CD14-positive monocyte (primary cell): Measurements from ENCODE around the gene RALGDS. TPM values are rescaled to one million over a fixed set of nuclear protein-coding genes. Genes with fewer than 3 reads are reported as not detected.
A peak's percentile ranks its signal among the peaks of the same experiment; 100 is the strongest.

ENCODE experiments used
- DNase-seq, 3 donors: peaks; one replicate each; pipeline ENCODE4 v3.0.0-alpha.2; 2011 to 2022
- H2AFZ ChIP-seq: 2 replicates; pipeline ENCODE4 v1.6.0; 2012; ENCODE audit warnings: mild to moderate bottlenecking, low read depth, low read length, inconsistent platforms; ENCODE audit not compliant: insufficient read depth, poor library complexity, severe bottlenecking
- H3K27ac ChIP-seq, 2 donors: 1 replicate in 1 of 2; 2 replicates in 1 of 2; pipeline ENCODE4 v1.5.1; 2012 to 2013; ENCODE audit warnings: low read length in 2 of 2, control low read depth in 1 of 2, inconsistent platforms in 1 of 2, low read depth in 1 of 2, mild to moderate bottlenecking in 1 of 2
- H3K27me3 ChIP-seq, 2 donors: one replicate each; pipeline versions ENCODE4 v1.6.0 to v1.6.1; 2011 to 2013; ENCODE audit warnings: low read length in 2 of 2; ENCODE audit not compliant: control insufficient read depth in 2 of 2, insufficient read depth in 2 of 2
- H3K36me3 ChIP-seq, 2 donors: replicated peaks in 1 of 2; 1 replicate in 1 of 2; 2 replicates in 1 of 2; pipeline versions ENCODE4 v1.5.1 to v1.6.1; 2012 to 2013; ENCODE audit warnings: low read length in 2 of 2, control low read depth in 1 of 2, inconsistent platforms in 1 of 2, mild to moderate bottlenecking in 1 of 2; ENCODE audit not compliant: insufficient read depth in 2 of 2, control insufficient read depth in 1 of 2
- H3K4me1 ChIP-seq, 2 donors: 1 replicate in 1 of 2; 2 replicates in 1 of 2; pipeline versions ENCODE4 v1.5.1 to v1.6.1; 2012 to 2013; ENCODE audit warnings: low read length in 2 of 2, control low read depth in 1 of 2, inconsistent platforms in 1 of 2, mild to moderate bottlenecking in 1 of 2, moderate library complexity in 1 of 2; ENCODE audit not compliant: insufficient read depth in 2 of 2, control insufficient read depth in 1 of 2
- H3K4me2 ChIP-seq: replicated peaks from 2 replicates; pipeline ENCODE3; 2012; ENCODE audit warnings: low read length, moderate library complexity, mild to moderate bottlenecking; ENCODE audit not compliant: poor library complexity, severe bottlenecking; ENCODE audit errors: extremely low read depth
- H3K4me3 ChIP-seq, 3 experiments: fragments of 200-600 bp in 1 of 3; sonication (generic) in 1 of 3; replicated peaks in 1 of 3; 1 replicate in 2 of 3; 2 replicates in 1 of 3; pipeline ENCODE4 v1.5.1; 2011 to 2013; ENCODE audit warnings: low read length in 3 of 3, mild to moderate bottlenecking in 3 of 3, control low read depth in 2 of 3, low read depth in 2 of 3, inconsistent platforms in 1 of 3, moderate library complexity in 1 of 3
- H3K79me2 ChIP-seq: 2 replicates; pipeline ENCODE4 v1.6.0; 2012; ENCODE audit warnings: mild to moderate bottlenecking, control low read depth, inconsistent platforms, low read length, moderate library complexity; ENCODE audit not compliant: insufficient read depth
- H3K9ac ChIP-seq: 2 replicates; pipeline ENCODE4 v1.6.0; 2017; ENCODE audit warnings: low read length, mild to moderate bottlenecking; ENCODE audit not compliant: insufficient read depth, poor library complexity, severe bottlenecking
- H3K9me3 ChIP-seq, 2 donors: replicated peaks in 1 of 2; 1 replicate in 1 of 2; 2 replicates in 1 of 2; pipeline versions ENCODE4 v1.5.1 to v1.6.1; 2012 to 2013; ENCODE audit warnings: low read length in 2 of 2, control low read depth in 1 of 2; ENCODE audit not compliant: control insufficient read depth in 1 of 2, insufficient read depth in 1 of 2
- H4K20me1 ChIP-seq: 2 replicates; pipeline ENCODE4 v1.6.0; 2012; ENCODE audit warnings: mild to moderate bottlenecking, low read length, control low read depth, moderate library complexity; ENCODE audit not compliant: insufficient read depth
- H3K27ac Mint-ChIP-seq, 7 donors: one replicate each; pipeline ENCODE4 v1.8.0; 2020; ENCODE audit warnings: mild to moderate bottlenecking in 7 of 7, mixed read lengths in 7 of 7, moderate library complexity in 6 of 7, inconsistent platforms in 2 of 7
- H3K27me3 Mint-ChIP-seq, 3 donors: one replicate each; pipeline ENCODE4 v1.8.0; 2021 to 2022; ENCODE audit warnings: low read depth in 3 of 3, mild to moderate bottlenecking in 3 of 3, mixed read lengths in 3 of 3, moderate library complexity in 3 of 3, inconsistent platforms in 1 of 3
- H3K36me3 Mint-ChIP-seq, 2 donors: one replicate each; pipeline ENCODE4 v1.8.0; 2020; ENCODE audit warnings: mixed read lengths in 2 of 2, inconsistent platforms in 1 of 2, mild to moderate bottlenecking in 1 of 2
- H3K4me1 Mint-ChIP-seq: one replicate; pipeline ENCODE4 v1.8.0; 2020; ENCODE audit warnings: mild to moderate bottlenecking, mixed read lengths
- H3K4me3 Mint-ChIP-seq, 2 donors: one replicate each; pipeline ENCODE4 v1.8.0; 2020; ENCODE audit warnings: mild to moderate bottlenecking in 2 of 2, mixed read lengths in 2 of 2, moderate library complexity in 1 of 2
- H3K9me3 Mint-ChIP-seq, 7 donors: one replicate each; pipeline ENCODE4 v1.8.0; 2020 to 2022; ENCODE audit warnings: mixed read lengths in 7 of 7, mild to moderate bottlenecking in 6 of 7, moderate library complexity in 6 of 7, inconsistent platforms in 2 of 7
- CTCF ChIP-seq: fragments of 200-600 bp; IDR thresholded peaks from one replicate; pipeline ENCODE4 v1.8.0; 2022; ENCODE audit warnings: antibody characterized with exemption, mild to moderate bottlenecking
- WGBS: methylation state at CpG from one replicate; pipeline ENCODE4 v1.1.5; 2013; ENCODE audit warnings: missing lambda C conversion rate; ENCODE audit not compliant: insufficient coverage; 5-methylcytosine and 5-hydroxymethylcytosine counted together
- intact Hi-C, 2 donors: fragments of 100-400 bp; cut with micrococcal nuclease; formaldehyde crosslinking; loops; one replicate each; pipeline versions ENCODE4 v1.15.0 to v1.15.1; 2023
- polyA plus RNA-seq, 3 donors: library from polyadenylated mRNA; depleted of rRNA in 1 of 3; unstranded in 2 of 3; stranded (reverse) in 1 of 3; fragments of 300-500 nt in 2 of 3; fragments of >200 nt in 1 of 3; fragmentation: Illumina TruSeq in 2 of 3; gene quantifications; 1 replicate in 2 of 3; 2 replicates in 1 of 3; pipeline ENCODE4 v1.2.3, GENCODE V29; 2012 to 2021

Gene RALGDS
- polyA plus RNA-seq, 3 donors, result 3.5 to 63.8 (median 4.2) TPM

GRCh38 chr9:133128152-133128551, 7.1 kb upstream of the RALGDS start:
- Histone ChIP-seq H4K20me1 (peaks cover 8% of the 10 kb centered on the region), H3K27me3 (no peaks in the 10 kb centered on the region), H2AFZ (no peak overlapping the region), H3K4me2 (no peak overlapping the region), H3K27ac (no peak overlapping the region), H3K4me1 (peaks cover 36 to 38% of the 10 kb centered on the region in 2 donors), H3K4me3 (no peak overlapping the region), H3K79me2 (no peaks in the 10 kb centered on the region), H3K36me3 (no peaks in the 10 kb centered on the region), H3K9me3 (no peaks in the 10 kb centered on the region), H3K9ac (no peak overlapping the region)
- Mint-ChIP-seq H3K4me1 (peaks cover 44% of the 10 kb centered on the region), H3K27me3 (peaks cover 0 to 5% (median 5%) of the 10 kb centered on the region in 3 donors), H3K36me3 (peaks cover 3 to 19% of the 10 kb centered on the region in 2 donors), H3K9me3 (peaks cover 0 to 2% (median 0%) of the 10 kb centered on the region in 7 donors), H3K4me3 (no peak overlapping the region), H3K27ac (peak overlapping the region in 4 of 7 donors; percentile 10 to 68 (median 60))
- no peak for TF ChIP-seq CTCF
- intact Hi-C loops, result no loop called here
- WGBS, result 94% methylated on average over 13 of the region's 13 CpGs
- no peak for DNase-seq

- intact Hi-C loops, result no loop called here
- H3K4me3 ChIP-seq, result no peak overlapping the region
- no peak overlapping the region for H3K4me2 ChIP-seq
- peak overlapping the region in 2 of 7 donors; percentile 74 to 100 for H3K27ac Mint-ChIP-seq
- H4K20me1 ChIP-seq, result peaks cover 8% of the 10 kb centered on the region
- peaks cover 3 to 17% of the 10 kb centered on the region in 2 donors for H3K36me3 Mint-ChIP-seq
- peaks cover 0 to 2% (median 0%) of the 10 kb centered on the region in 7 donors for H3K9me3 Mint-ChIP-seq
- no peak overlapping the region for H3K9ac ChIP-seq
- no peak overlapping the region for H3K27ac ChIP-seq
- H3K4me3 Mint-ChIP-seq, result no peak overlapping the region
- H3K27me3 ChIP-seq, result no peaks in the 10 kb centered on the region
- H2AFZ ChIP-seq, result no peak overlapping the region
- 87% methylated on average over 18 of the region's 23 CpGs for WGBS
- peak in 1 of 3 donors; percentile 37 for DNase-seq
- no peaks in the 10 kb centered on the region for H3K79me2 ChIP-seq
- H3K36me3 ChIP-seq, result no peaks in the 10 kb centered on the region
- H3K27me3 Mint-ChIP-seq, result peaks cover 0 to 6% (median 2%) of the 10 kb centered on the region in 3 donors
- no peaks in the 10 kb centered on the region for H3K9me3 ChIP-seq
- peaks cover 50% of the 10 kb centered on the region for H3K4me1 Mint-ChIP-seq
- no peak for TF ChIP-seq CTCF
- peaks cover 43 to 45% of the 10 kb centered on the region in 2 donors for H3K4me1 ChIP-seq
Measured at GRCh38 chr9:133127340-133127981, 6.4 kb upstream of the RALGDS start.
